Measurements from ENCODE around the gene ASIC3.

DNA sequence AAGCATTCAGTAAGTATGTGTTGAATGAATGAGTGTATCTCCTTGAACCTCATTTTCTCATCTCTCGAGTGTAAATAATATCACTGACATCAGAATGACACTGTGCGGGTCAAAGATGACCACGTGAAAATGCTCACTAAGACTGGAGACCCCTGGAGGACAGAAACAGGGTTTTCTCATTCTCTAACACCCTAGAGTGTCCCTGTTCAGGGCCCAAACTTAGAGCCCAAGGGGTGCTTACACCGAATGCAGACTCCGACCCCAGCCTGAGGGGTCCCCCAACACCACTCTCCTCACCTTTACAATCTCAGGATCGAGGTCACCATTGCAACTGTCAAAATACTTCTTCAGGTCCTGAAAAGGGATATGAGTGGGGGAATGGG lies 7.9 kb downstream of the ASIC3 start:
- no peak for TF ChIP-seq EZH2phosphoT487 (IDR thresholded peaks at IDR 0.05; ENCODE audit: insufficient read depth, low read depth)
- no peak for TF ChIP-seq EZH2 (IDR thresholded peaks at IDR 0.05; ENCODE audit: insufficient read depth, poor library complexity, severe bottlenecking)

Data from GM23248 (cell line).